GM21526 (cell line): ENCODE results near the gene DPEP1.
A peak's percentile ranks its signal among the peaks of the same experiment; 100 is the strongest.
"Not testable (repeated sequence)": the region's sequence is repeated elsewhere in the genome, so short reads cannot be mapped to it uniquely, and the experiment has no call there.

ENCODE experiments used
- ATAC-seq: cut with Tn5 transposase; IDR thresholded peaks from one replicate; pipeline ENCODE4 v1.9.1; 2021; ENCODE audit warnings: moderate library complexity; ENCODE audit not compliant: unreplicated experiment, low FRiP score

The DPEP1 gene

GRCh38 chr16:89641458-89642119 is 28.1 kb downstream of the DPEP1 start:
- no peak for ATAC-seq

GRCh38 chr16:89642574-89642973 is 29.1 kb downstream of the DPEP1 start:
- ATAC-seq, result no peak

DNA sequence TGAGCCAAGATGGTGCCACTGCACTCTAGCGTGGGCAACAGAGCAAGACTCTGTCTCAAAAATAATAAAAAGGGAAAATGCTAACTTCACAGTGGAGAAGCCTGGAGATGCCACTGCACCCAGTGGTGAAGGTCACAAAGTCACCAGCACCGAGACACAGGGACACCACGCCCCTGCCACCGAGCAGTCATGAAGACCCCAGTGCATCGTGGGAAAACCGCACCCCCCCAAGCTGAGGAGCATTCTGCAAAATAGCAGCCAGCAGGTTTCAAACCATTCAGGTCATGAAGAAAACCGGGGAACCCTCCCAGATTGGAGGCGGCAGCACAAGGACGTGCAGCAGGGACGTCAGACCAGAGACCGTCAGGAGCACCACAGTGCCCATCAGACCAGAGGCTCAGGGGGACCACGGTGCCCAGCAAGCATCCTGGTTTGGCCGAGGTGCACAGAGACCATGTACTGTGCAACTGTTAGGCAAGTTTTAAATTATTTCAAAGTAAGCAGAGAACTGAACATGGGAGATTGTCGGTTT is 30.4 kb downstream of the DPEP1 start:
- no peak for ATAC-seq

DNA sequence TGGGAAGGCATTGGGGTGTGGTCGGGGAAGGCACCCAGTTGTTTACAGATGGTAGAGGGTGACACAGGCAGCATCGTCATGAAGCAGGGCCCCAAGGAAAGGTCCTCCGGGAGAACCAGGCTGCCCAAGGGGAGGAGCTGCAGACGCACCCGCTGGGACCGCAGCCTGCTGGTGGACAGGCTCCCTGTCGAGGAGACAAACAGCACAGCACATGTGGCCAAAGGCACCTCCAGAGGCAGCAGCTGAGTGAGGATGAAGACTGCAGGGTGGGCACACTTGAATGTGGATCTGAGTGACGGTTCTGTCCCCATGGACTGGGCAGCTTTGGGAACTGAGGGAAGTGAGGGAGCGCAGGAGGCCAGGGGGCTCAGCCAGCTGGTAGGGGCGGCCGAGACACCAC is 31.7 kb downstream of the DPEP1 start:
- ATAC-seq, result no peak

DNA sequence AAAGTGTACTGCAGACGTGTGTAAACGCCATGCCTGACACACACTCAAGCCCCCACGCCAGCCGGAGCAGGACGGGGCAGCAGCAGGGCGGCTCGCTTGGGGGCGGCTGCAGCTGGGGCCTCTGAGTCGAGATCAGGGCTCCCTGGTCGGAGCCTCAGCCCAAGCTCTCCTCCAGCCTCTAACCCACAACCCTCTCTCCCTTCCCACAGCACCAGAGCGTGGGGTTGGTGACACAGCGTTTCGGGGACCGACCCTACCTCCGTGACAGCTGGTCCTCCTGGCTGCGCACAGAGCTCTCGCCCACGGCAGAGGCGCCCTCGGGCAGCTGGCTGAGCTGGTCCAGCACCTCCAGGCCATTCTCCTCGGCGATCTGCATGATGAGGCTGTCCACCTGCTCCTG is 32.8 kb downstream of the DPEP1 start:
- no peak for ATAC-seq

DNA sequence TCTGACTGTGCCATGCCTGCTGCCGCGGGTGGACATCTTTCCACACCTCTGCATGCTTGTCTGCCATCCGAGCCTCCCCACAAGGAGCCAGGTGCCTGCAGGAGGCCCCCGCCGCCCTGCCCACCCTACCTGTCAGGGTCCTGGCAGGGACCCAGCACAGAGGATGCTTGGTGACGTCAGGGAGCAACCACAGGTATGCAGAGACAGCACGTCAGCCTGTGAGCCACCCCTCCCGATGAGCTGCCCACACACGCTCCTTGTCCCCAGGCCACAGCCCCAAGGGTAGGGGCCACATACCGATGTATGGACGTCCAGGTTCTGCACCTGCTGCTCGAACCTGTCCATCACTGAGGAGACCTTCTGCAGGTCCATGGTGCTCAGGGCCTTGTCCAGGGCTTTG is 33.5 kb downstream of the DPEP1 start:
- no peak for ATAC-seq

- ATAC-seq, result no peak
Observed at GRCh38 chr16:89651584-89651983, 38.1 kb downstream of the DPEP1 start.

GRCh38 chr16:89653656-89654295 is 40.3 kb downstream of the DPEP1 start:
- ATAC-seq, result no peak

- ATAC-seq, result no peak
Observed at GRCh38 chr16:89655062-89655643, 41.7 kb downstream of the DPEP1 start.

- no peak for ATAC-seq
Observed at GRCh38 chr16:89656435-89657121, 43.1 kb downstream of the DPEP1 start.

- ATAC-seq, result peak; percentile 73
Observed at GRCh38 chr16:89657442-89658220, 44.2 kb downstream of the DPEP1 start, which contains the start of the genes CHMP1A and SPATA33. Gene CHMP1A, minus strand, starts transcription at chr16:89657708. Its CDS starts 120 bp downstream, at chr16:89657588. Gene SPATA33, plus strand, starts transcription at chr16:89657836. Its CDS starts 76 bp downstream, at chr16:89657912.

DNA sequence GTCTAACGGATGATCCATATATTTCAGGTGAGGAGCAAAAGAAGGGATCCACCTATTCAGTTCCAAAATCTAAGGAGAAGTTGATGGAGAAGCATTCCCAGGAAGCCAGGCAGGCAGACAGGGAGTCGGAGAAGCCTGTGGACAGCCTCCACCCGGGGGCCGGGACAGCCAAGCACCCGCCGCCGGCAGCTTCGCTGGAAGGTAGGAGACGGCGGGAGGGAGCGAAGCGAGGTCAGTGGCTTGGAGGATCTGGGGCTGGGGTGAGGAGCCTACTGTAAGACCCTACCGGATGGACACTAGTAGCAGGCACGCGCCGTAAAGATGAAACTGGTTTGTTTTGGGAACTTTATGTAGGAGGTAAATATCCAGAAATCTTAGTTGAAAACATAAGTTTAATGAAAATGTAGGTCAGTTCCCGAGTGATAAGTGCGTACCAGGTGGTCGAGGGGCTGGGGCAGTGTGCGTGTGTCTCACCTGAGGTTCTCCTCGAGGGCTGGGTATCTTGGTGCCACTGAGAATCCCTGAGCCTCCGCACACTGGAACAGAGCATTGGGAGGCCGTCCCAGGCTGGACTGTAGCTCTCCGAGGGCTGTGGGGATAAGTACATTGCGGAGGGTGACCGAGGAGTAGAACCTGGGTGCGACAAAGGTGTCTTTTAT is 44.9 kb downstream of the DPEP1 start:
- ATAC-seq, result no peak

DNA sequence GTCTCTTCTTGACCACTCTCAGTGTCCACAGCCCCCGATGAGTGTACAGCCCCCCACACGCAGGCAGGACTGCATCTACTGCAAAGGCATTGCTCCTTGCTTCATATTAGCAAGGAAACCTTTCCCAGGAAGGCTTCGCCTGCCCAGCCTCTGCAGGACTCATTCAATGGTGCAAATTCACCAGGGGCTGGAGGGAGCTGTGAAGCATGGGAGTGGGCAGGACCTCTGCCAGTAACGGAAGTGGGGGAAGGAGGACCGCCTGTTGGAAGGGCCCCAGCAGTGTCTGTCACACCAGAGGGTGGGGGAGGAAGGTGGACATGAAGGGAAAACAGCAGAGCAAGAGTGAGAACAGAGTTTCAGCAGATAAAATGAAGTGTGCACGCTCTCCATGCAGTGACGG is 46.7 kb downstream of the DPEP1 start:
- no peak for ATAC-seq

DNA sequence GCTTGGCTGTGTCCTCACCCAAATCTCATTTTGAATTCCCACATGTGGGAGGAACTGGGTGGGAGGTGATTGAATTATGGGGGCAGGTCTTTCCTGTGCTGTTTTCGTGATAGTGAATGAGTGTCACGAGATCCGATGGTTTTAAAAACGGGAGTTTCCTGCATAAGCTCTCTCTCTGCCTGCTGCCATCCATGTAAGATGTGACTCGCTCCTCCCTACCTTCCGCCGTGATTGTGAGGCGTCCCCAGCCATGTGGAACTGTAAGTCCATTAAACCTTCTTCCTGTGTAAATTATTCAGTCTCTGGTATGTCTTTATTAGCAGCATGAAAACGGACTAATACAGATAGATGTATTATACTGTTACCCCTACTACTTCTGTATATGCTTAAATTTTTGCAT is 47.8 kb downstream of the DPEP1 start:
- no peak for ATAC-seq

DNA sequence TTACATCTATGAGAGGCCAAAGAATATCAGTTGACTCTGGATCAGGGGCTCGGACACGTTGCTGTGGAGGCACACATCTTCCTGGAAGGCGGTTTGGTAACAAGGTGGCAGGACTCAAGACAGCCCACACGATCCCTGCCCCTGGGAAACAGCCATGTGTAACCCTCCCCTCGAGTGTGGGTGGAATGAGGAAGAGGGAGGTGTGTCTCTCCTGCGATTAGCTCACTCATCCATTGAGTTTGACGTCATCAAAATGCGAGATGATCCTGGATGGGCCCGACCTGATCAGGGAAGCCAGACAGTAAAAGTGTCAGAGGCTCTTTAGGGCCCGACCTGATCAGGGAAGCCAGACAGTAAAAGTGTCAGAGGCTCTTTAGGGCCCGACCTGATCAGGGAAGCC is 50.8 kb downstream of the DPEP1 start:
- not testable (repeated sequence) for ATAC-seq

DNA sequence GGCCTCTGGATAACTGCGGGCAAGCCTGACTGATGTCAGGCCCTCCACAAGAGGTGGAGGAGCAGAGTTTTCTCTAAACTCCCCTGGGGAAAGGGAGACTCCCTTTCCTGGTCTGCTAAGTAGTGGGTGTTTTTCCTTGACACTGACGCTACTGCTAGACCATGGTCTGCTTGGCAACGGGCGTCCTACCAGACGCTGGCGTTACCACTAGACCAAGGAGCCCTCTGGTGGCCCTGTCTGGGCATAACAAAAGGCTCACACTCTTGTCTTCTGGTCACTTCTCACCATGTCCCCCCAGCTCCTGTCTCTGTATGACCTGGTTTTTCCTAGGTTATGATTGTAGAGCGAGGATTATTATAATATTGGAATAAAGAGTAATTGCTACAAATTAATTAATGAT is 53.6 kb downstream of the DPEP1 start:
- ATAC-seq, result not testable (repeated sequence)

DNA sequence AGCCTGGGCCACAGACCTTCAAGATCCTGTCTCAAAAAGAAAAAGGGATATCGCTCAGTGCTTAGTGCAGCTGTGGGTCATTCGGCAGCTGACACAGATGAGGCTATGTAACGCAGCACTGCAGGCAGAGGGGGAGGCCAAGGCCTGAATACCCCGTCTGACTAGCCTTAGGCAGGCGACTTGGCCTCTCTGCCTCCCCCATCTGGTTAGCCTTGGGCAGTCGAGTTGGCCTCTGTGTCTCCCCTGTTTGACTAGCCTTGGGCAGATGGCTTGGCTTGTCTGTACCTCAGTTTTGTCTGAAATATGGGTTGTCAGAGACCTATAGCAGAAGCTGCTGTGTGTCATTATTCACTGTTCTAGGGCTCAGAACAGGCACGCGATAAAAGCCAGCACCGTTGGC is 54.2 kb downstream of the DPEP1 start:
- ATAC-seq, result no peak

- ATAC-seq, result no peak
Observed at GRCh38 chr16:89668790-89669158, 55.3 kb downstream of the DPEP1 start.

DNA sequence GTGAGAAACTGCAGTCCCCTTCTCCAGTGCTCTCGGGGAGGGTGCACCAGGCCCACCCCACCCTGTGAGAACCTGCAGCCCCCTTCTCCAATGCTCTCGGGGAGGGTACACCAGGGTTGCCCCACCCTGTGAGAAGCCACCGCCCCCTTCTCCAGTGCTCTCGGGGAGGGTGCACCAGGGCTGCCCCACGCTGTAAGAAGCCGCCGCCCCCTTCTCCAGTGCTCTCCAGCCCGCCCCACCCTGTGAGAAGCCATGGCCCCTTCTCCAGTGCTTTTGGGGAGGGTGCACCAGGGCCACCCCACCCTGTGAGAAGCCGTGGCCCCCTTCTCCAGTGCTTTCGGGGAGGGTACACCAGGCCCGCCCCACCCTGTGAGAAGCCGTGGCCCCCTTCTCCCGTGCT is 56.3 kb downstream of the DPEP1 start:
- ATAC-seq, result no peak
